T-helper 2 cell treated with Interferon-gamma antibody and Interleukin-4, amounts not matched to agents 100 ng/mL and 5 ng/mL, for 36 hours (primary cell): Measurements from ENCODE around the gene COP1. TPM values are rescaled to one million over a fixed set of nuclear protein-coding genes. Genes with fewer than 3 reads are reported as not detected.
"Not testable (repeated sequence)": the region's sequence is repeated elsewhere in the genome, so short reads cannot be mapped to it uniquely, and the experiment has no call there.

ENCODE experiments used
- intact Hi-C: fragments of 100-400 bp; cut with micrococcal nuclease; formaldehyde crosslinking; loops from one replicate; pipeline ENCODE4 v1.15.1; 2023
- total RNA-seq: library from RNA; stranded (reverse); gene quantifications from 2 replicates; pipeline ENCODE4 v1.2.3, GENCODE V29; 2022

COP1 gene
- total RNA-seq, 1 donor from 2014 or later = 45.8 TPM

- intact Hi-C loops = no loop called here
These were observed 157.5 kb downstream of the COP1 start for GRCh38 chr1:176049582-176049981.

- intact Hi-C loops = no loop called here
These were observed 160.2 kb downstream of the COP1 start for GRCh38 chr1:176046926-176047325.

- intact Hi-C loops = no loop called here
These were observed 163.5 kb downstream of the COP1 start for GRCh38 chr1:176043537-176043936.

GRCh38 chr1:176033881-176034280 is 173.2 kb downstream of the COP1 start:
- intact Hi-C loops = no loop called here

- intact Hi-C loops = no loop called here
These were observed 173.6 kb downstream of the COP1 start for GRCh38 chr1:176033474-176033873.

GRCh38 chr1:176032040-176032645 is 174.9 kb downstream of the COP1 start:
- intact Hi-C loops = no loop called here

- intact Hi-C loops = no loop called here
These were observed 177.5 kb downstream of the COP1 start for GRCh38 chr1:176029609-176030008.

- intact Hi-C loops = no loop called here
These were observed 177.9 kb downstream of the COP1 start for GRCh38 chr1:176029155-176029554.

GRCh38 chr1:176027934-176028333 is 179.2 kb downstream of the COP1 start:
- intact Hi-C loops = not testable (repeated sequence)

GRCh38 chr1:176022574-176022973 is 184.5 kb downstream of the COP1 start:
- intact Hi-C loops = no loop called here

GRCh38 chr1:176017722-176018121 is 189.4 kb downstream of the COP1 start:
- intact Hi-C loops = no loop called here

- intact Hi-C loops = no loop called here
These were observed 197.1 kb downstream of the COP1 start for GRCh38 chr1:176009951-176010350.

- intact Hi-C loops = not testable (repeated sequence)
These were observed 199.2 kb downstream of the COP1 start for GRCh38 chr1:176007756-176008389.

GRCh38 chr1:175994660-175995059 is 212.4 kb downstream of the COP1 start:
- intact Hi-C loops = not testable (repeated sequence)

- intact Hi-C loops = not testable (repeated sequence)
These were observed 214.3 kb downstream of the COP1 start for GRCh38 chr1:175992825-175993224.

GRCh38 chr1:175992202-175992601 is 214.9 kb downstream of the COP1 start:
- intact Hi-C loops = not testable (repeated sequence)

- intact Hi-C loops = no loop called here
These were observed 222.3 kb downstream of the COP1 start for GRCh38 chr1:175984813-175985212.

GRCh38 chr1:175984057-175984812 is 222.9 kb downstream of the COP1 start:
- intact Hi-C loops = no loop called here

GRCh38 chr1:175983363-175983762 is 223.7 kb downstream of the COP1 start:
- intact Hi-C loops = not testable (repeated sequence)

- intact Hi-C loops = no loop called here
These were observed 226.0 kb downstream of the COP1 start for GRCh38 chr1:175981128-175981527.

GRCh38 chr1:175978926-175979325 is 228.2 kb downstream of the COP1 start:
- intact Hi-C loops = no loop called here

GRCh38 chr1:175978476-175978875 is 228.6 kb downstream of the COP1 start:
- intact Hi-C loops = no loop called here
